ENCODE measurements around the gene GOLGA8H.
"Not testable (repeated sequence)": the region's sequence is repeated elsewhere in the genome, so short reads cannot be mapped to it uniquely, and the experiment has no call there.

The GOLGA8H gene

GRCh38 chr15:30650012-30650929 lies 46.4 kb downstream of the GOLGA8H start:
- Histone ChIP-seq H3K36me3 (ENCODE audit: control insufficient read depth, insufficient read depth, low read length) (no peaks in the 10 kb centered on the region; the same call in 1 of the 2 replicates), H3K4me3 (replicated peaks; ENCODE audit: low read depth, low read length) (no peak overlapping the region), H3K27me3 (replicated peaks; ENCODE audit: control insufficient read depth, insufficient read depth, low read length) (no peaks in the 10 kb centered on the region)
- DNase-seq (ENCODE audit: extremely low read depth, insufficient read length): peak; percentile 74
- TF ChIP-seq CTCF (IDR thresholded peaks at IDR 0.05; ENCODE audit: insufficient read depth, low read length, poor library complexity, severe bottlenecking): no peak

GRCh38 chr15:30661154-30661553 lies 57.3 kb downstream of the GOLGA8H start:
- DNase-seq (ENCODE audit: extremely low read depth, insufficient read length); H3K4me3 ChIP-seq (replicated peaks; ENCODE audit: low read depth, low read length); H3K36me3 ChIP-seq (ENCODE audit: control insufficient read depth, insufficient read depth, low read length); H3K27me3 ChIP-seq (replicated peaks; ENCODE audit: control insufficient read depth, insufficient read depth, low read length): not testable (repeated sequence)
- TF ChIP-seq CTCF (IDR thresholded peaks at IDR 0.05; ENCODE audit: insufficient read depth, low read length, poor library complexity, severe bottlenecking): peak; percentile 19

All from GM06990 (cell line).